GM19193 (cell line): ENCODE data around the gene CBX2.

ENCODE experiments used
- POLR2A ChIP-seq: IDR thresholded peaks from 4 replicates; pipeline ENCODE4 v1.6.1; 2011; ENCODE audit not compliant: insufficient read depth, insufficient read length; ENCODE audit errors: extremely low read depth

The CBX2 gene

DNA sequence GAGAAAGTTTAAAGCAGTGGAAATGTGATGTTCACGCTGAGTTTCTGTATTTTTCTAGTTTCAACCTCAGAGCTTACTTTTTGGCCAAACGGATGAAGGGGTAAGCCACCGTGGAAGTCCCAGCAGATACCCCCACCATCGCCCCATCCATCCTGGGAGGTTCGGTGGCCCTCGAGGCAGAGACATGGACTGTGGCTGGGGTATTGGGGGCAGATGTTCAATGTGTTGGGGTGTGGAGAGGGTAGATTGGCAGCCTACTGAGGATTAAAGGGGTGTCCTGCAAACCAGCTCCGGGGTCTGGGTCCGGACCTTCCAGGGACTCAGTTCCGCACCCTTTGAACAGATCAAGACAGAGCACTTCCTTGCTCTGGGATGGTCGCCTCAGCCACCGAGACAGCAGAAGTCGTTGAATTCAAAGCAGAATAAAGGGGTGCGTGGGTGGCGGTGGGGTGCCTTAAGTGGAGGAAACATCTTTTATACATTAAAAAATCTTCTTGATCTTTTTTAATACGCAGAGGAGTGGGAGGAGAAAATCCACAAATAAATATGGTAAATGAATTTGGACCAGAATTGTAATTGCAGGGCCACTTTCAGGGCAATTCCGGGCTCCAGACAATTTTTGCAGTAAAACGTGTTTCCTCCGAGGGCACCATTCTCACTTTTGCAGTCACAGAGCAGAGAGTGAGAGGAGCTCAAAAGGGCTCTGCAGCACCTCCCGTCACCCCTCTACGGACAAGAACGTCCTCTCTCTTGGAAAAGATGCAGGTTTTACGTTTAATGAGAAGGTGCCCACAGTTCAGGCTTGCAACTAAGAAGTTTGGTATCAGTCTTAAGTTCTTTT lies 27.1 kb downstream of the CBX2 start:
- no peak for TF ChIP-seq POLR2A

GRCh38 chr17:79806446-79806760 lies 28.5 kb downstream of the CBX2 start:
- TF ChIP-seq POLR2A: no peak

DNA sequence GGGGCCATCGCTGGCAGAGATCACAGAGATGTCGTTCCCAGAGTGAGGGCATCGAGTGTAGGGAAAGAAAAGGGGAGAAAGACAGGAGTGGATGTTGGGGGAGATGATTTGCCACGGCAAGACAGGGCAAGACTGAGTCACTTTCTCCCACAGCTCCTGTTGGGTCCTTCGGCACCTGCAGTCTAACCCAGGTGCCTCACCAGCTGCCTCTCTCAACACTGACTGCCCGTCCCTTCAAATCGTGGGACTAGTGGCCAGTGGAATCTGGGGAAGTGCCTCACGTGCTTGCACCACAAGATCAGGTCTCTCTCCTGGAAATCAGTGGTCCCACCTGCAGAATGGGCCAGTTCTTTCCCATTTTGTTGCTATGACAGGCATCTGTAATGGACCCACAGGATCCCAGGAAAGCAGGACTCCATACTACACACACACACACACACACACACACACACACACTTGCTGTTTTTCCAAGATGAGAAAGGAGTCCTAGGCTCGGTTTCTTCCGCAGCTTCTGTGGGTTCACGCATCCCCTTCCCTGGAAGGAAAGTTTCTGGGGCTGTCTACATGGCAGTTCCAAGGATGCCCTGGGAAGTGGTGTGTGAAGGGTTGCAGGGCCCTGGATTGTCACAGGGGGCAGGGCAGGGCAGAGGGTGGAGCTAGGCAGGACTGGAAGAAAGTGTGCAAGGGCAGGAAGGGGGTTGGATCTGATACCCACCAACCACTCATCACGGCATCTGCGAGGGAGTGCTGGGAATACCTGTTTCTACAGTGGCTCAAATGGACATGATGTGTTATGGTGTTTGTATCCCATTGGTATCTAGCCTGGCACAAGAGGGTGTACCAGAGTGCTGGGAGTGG lies 29.1 kb downstream of the CBX2 start:
- TF ChIP-seq POLR2A: no peak

- no peak for TF ChIP-seq POLR2A
These were observed 31.0 kb downstream of the CBX2 start for GRCh38 chr17:79808763-79809529.

GRCh38 chr17:79809530-79810129 lies 31.7 kb downstream of the CBX2 start:
- no peak for TF ChIP-seq POLR2A

DNA sequence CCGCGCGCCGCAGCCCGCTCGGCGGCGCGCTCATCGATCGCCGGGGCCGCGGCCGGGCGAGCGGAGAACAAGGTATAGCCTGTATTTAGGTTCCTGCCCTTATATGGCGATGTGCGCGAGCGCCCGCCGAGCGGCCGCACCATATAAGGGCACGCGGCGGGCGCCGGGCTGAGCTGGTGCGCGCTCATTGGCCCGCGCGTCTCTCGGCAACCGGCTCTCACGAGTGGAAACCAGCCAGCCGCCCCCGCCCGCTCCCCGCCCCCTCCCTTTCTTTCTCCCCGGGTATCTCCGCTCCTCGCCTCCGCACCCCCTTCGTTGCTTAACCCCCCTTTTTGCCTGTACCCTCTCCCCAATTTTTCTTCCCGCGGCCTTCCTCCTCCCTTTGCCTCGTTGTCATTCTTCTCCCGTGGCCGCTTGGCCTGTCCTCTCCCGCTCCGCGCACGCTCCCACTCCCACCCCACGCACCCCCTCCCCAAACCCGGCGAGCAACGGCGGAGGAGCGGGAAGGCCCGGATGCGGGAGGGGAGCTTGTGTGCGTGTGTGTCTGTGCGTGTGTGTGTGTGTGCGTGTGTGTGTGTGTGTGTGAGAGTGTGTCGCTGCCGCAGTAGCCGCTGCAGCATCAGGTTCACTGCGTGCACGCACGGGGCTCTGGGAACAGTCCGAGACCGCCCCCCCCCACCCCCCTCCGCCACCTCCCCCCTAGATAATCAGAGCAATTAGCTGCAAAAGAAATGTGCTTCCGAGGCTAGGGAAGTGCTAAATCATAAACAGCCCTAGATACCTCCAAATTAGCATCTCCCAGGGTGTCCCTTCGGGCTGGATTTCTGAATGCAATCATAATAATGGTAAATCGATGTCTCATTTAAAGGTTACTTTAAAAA lies 32.4 kb downstream of the CBX2 start:
- TF ChIP-seq POLR2A: no peak

DNA sequence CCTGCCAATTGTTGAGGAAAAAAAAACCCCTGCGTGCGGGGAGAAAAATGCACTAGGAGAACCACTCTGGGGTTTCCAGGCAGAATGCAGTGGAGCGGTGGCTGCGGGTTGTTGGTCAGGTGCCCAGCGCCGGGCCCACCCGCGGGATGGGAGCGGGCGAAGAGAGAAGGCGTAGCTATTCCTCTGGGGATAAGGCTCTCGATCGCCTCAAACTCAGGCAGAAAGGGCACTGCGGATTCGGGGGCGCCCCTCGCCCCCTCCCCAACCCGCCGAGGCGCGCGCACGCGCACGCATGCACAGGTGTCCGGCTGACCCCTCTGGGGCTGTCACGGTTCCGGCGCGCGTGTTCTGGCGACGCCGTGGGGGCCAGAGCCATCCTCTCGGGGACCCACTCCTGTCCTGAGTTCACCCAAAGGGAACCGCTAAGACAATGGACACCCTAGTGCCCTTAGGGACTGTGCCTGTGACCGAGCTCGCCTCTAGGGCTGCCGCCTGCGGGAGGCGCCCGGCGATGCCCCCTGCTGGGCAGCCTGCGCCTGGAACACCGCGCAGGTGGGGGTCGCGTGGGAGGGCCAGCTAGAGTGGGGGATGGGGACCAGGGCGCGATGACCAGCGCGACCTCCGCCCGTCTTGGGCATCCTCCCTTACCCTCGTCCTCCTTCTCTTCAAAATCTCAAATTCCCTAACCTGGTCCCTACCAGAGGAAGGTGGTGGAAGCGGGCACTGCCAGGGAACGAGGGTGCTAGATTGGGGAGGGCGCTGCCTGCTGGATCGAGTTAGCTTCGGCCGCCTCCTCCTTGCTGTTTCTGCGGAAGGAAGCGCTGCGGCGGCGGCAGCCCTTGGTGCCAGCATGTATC lies 33.3 kb downstream of the CBX2 start:
- no peak for TF ChIP-seq POLR2A

GRCh38 chr17:79811868-79812352 lies 34.0 kb downstream of the CBX2 start:
- TF ChIP-seq POLR2A: no peak

GRCh38 chr17:79812353-79813258 lies 34.7 kb downstream of the CBX2 start:
- no peak for TF ChIP-seq POLR2A

DNA sequence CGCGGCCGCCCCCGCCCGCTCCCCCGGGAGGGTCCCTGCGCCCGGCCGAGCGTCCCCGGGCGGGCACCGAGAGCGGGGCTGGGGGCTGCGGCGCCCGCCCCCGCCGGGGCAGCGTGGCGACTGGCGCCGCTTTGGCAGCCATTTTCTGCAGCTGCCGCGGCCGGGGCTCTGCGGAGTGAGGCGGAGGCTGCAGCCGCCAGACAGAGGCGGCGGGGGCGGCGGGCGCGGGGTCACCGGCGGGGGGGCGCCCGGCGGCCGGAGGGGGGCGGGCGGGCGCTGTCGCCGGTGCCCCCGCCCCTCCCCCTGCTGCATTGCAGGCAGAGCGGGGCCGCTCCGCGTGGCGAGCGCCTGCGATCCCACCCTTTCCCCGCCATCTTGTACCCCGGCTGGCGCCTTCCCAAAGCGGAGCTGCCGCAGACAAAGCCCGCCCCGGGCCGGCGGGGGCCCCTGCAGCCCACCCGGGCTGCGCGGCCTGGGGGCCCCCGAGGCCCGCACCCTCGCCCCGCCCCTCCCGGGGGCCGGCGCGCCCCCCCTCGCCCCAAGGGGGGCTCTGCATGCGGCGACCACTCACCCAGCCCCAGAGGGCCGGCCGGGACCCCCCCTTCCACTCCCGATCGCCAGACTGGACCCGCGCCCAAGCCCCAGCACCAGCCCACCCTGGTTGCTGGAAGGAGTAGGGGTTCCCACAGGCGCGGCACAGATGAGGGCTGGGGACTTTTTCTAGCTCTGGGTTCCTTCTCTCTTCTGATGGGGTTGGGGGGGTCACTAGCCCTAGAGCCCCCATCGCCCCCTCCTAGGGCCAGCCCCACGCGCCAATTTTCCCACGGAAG lies 35.6 kb downstream of the CBX2 start:
- no peak for TF ChIP-seq POLR2A
